Amygdala (tissue), 56 donors: Measurements from ENCODE around the gene PRSS36.

Source experiments
- DNase-seq, 56 donors: peaks; one replicate each; lab custom pipeline; 2025; lab: John Stamatoyannopoulos, UW

The PRSS36 gene

DNA sequence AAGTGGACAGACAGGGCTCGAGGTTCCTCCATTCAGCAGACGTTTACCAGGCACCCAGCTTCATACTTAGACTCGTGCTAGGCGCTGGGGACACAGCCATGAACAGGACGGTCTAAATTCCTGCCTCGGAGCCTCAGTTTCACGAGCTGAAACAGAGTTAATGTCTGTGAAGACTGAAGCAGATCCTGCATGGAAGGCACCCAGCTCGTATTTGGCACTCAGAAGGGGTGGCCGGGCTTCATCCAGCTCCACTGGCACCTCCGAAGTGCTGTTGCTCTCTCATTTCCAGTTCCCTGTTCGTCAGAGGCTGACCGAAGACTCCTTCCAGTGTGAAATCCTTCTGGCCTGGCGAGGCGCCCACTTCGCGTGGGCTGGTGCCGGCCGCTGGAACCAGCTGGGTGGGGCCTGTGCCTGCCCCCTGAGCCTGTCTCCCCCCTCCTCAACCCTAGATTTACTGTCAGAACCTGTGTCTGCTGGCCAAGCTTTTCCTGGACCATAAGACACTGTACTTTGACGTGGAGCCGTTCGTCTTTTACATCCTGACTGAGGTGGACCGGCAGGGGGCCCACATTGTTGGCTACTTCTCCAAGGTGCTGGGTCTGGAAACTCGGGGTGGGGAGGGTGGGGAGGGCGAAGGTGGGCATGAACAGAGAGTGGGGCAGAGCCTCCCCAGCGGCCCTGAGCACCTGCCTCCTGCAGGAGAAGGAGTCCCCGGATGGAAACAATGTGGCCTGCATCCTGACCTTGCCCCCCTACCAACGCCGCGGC, 20.1 kb downstream of the PRSS36 start:
- peak in 21 of 56 donors; percentile 5 to 67 (median 43) for DNase-seq

DNA sequence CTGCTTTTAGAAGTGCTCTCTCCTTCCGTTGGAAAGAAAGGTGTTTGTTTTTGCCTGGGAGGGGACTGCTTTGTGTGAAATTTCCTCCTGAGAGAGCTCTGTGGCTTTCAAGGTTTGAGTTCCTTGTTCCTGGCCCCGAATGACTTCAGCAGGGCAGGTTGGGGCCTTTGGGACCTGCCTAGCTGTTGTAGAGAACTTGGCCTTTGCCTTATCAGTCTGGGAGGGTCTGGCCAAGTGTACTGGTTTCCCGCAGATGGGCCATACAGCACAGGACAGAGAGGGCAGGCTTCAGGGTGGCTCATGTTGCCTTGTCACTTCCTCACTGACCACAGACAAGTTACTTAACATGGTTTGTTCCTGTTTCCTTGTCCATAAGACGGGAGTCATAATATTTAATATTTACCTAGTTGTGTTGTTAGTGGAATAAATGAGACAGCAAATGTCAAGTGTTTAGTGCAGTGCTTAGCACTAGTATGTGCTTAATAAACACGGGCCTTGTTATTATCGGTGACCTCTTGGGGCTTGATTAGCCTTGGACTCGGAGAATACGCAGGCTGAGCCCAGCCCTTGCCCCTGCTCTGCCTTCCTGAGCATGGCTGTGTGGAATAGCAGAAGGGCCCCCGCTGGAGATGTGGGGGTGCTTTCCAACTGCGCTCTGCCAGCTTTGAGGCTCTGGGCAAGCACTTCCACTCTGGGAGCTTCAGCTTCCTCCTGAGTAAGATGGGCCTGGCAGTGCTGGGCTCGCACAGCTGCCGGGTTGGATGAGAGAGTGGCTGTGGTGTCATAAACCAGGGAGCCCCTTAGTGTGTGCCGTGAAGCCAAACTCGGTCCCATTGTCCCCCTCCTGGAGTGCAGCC, 20.9 kb downstream of the PRSS36 start:
- DNase-seq: peak in 26 of 56 donors; percentile 11 to 61 (median 37)

DNA sequence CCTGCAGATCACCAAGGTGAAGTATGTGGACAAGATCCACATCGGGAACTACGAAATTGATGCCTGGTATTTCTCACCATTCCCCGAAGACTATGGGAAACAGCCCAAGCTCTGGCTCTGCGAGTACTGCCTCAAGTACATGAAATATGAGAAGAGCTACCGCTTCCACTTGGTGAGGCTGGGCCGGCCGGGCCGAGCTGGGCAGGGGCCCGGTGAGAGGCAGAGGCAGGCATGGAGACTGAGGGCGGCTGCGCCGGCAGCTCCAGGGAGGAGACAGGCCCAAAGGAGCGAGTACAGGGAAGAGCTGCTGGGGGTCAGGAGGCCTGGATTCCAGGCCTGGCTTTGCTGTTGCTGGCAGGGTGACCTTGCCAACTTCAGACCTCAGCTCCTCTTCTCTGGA, 22.7 kb downstream of the PRSS36 start:
- no peak for DNase-seq

DNA sequence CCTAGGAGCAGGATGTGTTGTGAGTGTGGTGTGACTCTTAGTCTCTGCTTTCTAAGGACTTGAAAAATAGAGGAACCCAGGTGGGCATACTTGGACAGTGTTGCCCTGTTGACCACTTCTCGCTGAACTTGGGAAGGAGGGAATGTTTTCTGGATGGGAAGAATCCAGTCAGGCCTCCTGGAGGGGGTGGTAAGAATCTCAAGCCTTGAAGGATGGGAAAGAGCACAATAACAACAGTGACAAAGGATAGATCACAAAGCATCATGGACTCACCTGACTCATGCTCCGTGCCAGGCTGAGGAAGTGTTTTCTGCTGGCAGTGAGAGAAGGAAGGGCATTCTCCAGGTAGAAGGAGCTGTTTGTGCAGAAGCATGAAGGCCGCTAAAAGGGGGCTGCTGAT, 24.0 kb downstream of the PRSS36 start:
- no peak for DNase-seq

DNA sequence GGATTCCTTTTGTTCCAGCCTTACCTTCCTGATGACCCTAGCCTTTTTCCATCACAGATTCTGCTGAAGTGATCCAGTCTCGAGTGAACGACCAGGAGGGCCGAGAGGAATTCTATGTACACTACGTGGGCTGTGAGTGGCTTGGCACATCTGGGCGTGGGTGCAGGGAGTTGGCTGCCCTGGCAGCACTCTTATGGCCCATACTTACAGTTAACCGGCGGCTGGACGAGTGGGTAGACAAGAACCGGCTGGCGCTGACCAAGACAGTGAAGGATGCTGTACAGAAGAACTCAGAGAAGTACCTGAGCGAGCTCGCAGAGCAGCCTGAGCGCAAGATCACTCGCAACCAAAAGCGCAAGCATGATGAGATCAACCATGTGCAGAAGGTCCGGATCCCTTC, 29.7 kb downstream of the PRSS36 start:
- no peak for DNase-seq

DNA sequence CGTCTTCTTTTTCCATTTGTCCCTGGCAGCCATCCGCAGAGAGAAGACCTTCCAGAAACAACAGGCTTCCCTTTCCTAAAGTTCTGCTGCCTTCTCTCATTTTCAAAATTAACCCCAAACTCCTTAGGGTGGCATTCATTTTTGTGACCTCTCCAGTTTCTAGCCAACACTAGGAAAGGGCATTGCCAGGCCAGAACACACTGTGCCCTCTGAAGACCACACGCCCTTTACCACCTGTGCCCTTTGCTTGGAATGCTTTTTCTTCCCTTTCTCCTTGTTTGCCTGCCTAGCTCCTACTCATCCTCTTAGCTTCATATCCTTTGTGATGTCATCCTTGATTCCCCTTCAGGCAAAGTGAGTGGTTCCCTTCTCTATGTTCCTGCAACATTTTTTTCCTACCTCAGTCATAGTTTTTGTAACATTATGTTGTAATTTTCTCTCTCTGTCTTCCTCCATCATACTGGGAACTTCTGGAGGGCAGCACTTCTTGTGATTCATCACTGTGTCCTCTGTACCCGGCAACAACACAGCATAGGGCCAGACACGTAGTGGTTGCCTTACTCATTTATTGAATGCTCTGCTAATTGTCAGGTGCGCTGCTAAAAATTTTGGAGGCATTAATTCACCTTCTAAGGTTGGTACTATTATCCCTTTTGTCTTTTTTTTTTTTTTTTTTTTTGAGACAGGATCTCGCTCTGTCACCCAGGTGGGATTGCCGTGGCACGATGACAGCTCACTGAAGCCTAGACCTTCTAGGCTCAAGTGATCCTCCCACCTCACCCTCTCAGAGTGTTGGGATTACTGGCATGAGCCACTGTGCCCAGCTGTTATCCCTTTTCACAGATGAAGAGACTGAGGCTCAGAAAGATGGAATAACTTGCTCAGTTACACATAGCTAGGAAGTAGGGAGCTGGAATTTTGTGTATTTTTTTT, 31.4 kb downstream of the PRSS36 start:
- DNase-seq: no peak

DNA sequence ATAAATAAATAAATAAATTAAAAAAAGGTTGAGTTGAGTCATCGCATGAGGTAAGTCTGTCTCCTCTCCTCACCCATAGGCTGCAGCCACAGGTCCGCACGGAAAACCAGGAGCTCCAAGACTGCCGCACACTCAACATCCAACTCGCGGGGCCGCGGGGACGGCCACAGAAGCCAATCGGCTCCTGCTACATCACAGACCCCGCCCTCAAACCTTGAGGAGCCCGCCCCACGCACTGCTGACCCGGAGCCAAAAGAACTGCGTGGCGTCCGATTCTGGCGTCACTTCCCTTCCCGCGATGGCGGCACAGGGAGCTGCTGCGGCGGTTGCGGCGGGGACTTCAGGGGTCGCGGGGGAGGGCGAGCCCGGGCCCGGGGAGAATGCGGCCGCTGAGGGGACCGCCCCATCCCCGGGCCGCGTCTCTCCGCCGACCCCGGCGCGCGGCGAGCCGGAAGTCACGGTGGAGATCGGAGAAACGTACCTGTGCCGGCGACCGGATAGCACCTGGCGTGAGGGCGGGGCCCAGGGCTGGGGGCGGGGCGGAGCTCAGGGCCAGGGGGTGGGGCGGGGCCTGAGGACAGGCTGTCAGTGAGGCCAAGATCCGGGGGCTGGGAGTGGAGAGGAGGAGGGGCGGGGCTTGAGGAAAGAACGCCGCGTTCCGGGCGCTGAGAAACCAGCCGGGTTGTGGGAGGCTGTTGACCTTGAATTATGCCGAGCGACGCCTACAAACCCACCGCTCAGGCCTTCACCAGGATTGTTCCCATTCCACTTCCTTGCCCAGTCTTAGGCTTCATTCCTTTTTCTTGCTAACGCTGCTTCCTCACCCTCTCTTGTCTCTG, 32.3 kb downstream of the PRSS36 start, which contains the start of gene KAT8:
TSS of gene KAT8 (plus strand) at position 281 of the 839 bp plus-strand sequence. CDS start at position 299, 18 bp downstream.
- DNase-seq: peak; percentile 70 to 98 (median 96)

DNA sequence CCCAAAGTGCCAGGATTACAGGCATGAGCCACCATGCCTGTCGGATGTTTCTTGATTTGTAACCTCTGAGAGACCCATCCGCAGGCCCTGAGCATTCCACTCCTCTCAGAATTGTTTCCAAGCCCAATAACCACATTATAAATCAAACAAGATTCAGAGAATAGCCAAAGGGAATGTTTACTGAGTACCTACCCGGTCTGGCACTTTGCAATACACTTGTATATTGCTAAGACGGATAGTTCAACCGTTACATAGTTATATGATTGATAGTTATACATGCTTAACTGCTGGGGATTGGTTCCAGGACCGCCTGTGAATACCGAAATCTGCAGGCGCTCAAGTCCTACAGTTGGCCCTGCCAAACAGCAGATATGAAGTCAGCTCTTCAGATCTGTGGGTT, 35.4 kb downstream of the PRSS36 start:
- DNase-seq: no peak

DNA sequence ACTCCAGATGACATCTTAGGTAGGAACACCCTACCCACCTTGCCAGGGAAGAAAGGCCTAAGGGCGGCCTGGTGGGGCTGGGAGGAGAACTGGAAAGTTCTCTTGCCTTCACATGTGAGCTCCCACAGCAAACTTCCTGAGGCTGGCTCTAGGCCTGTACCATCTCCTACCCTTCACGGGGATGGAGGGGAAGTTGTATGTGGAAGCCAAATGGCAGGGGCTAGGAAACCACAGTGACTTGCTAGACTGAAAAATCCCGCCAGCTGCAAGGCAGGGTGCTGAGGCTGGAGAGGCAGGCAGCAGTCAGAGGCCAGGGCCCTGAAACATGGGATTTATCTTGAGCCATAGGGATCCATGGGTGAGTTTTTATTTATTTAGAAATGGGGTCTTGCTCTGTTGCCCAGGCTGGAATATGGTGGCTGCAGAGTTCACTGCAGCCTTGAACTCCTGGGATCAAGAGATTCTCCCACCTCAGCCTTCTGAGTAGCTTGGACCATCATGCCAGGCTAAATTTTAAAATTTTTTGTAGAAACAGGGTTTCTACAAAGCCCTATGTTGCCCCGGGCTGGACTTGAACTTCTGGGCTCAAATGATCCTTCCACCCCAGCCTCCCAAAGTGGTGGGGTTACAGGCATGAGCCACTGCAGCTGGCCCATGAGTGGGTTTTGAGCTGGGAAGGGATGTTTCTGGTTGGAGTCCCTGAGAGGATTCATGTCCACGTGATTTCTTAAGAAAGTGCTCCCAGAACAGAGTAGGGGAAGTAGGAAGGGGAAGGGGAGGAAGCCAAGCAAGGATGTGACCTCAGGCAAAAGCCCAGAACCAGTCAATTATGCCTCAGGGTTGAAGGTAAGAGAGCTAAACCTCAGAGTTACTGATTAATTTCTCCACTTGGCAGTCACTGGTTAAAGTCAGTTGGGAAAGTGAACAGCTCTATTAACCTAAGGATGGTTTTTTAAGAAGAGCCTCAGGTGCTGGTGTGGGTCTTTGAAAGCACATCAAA, 36.4 kb downstream of the PRSS36 start:
- peak in 1 of 56 donors; percentile 22 for DNase-seq

DNA sequence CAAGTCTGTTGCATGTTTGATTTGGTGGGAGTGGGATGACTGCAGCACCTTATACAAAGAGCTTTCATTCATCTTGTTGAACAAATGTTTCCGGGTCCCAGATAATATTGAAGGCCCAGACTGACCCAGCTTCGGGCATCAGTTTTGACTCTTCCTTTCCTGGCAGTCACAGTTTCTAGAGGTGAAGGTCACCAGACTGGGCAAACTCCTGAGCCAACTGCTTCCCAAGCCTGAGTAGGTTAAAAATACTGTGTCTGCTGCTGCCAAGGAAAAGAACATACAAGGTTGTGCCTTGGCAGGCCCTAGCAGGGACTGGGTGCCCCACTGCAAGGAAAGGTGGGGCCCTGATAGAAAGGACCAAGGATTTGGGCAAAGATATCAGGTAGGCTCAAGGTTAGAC, 37.2 kb downstream of the PRSS36 start:
- no peak for DNase-seq

DNA sequence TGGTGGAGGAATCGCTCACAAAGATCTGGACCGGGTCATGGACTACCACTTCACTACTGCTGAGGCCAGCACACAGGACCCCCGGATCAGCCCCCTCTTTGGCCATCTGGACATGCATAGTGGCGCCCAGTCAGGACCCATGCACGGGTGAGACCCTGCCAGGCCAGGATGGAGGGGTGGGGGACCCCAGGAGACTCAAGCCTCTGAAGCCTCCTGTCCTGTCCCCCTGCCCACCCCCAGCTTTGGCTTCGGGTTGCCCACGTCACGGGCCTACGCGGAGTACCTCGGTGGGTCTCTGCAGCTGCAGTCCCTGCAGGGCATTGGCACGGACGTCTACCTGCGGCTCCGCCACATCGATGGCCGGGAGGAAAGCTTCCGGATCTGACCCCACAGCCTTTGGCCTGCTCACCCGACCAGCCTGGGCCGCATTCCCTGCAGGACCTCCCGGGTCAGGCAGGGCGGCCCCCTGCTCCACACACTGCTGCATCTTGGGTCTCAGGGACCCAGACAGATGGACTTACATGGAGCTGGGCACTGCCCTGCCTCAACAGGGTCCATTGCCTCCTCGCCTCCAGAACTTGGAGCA, 37.9 kb downstream of the PRSS36 start:
- no peak for DNase-seq

DNA sequence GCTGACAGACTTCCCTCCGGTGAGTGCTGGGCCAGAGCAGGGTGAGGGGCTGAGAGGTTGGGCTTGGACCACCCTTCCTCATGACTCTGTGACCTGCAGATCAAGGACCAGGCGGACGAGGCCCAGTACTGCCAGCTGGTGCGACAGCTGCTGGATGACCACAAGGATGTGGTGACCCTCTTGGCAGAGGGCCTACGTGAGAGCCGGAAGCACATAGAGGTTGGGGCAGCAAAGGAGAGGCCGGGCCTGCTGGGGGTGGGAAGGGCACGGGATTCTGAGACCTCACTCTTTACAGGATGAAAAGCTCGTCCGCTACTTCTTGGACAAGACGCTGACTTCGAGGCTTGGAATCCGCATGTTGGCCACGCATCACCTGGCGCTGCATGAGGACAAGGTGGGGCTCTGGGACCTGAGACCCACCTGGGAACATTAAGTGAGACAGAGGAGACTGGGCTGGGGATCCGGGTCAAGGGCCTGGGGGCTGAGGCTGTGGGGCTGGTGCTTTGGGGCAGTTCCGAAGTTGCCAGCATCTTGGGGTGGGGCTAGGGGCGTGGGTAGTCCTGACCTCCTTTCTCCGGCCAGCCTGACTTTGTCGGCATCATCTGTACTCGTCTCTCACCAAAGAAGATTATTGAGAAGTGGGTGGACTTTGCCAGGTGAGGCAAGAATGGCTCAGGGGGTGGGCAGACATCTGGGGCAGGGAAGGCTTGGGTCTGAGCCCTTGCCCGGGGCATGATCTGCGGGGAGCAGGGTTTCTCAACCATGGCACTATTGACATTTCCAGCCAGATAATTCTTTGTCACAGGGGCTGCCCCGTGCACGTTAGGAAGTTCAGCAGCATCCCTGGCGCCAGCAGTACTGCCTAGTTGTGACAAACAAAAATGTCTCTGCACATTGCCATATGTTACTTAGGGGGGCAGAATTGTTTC, 39.5 kb downstream of the PRSS36 start:
- DNase-seq: no peak

DNA sequence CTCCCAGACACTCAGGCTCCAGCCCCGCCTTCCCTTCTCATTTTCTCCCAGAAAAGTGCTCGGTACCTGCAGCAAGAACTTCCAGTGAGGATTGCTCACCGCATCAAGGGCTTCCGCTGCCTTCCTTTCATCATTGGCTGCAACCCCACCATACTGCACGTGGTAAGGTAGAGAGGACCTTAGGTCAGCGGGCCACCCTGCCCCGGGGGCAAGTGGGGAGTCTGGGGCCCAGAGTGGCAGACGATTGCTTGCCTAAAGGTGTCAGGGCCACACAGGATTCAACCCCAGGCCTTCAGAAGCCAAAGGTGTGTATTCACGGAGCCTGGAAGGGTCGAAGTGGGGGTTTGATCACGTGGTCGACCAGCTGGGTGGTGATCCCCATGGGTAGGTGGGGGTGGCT, 40.2 kb downstream of the PRSS36 start:
- DNase-seq: no peak

DNA sequence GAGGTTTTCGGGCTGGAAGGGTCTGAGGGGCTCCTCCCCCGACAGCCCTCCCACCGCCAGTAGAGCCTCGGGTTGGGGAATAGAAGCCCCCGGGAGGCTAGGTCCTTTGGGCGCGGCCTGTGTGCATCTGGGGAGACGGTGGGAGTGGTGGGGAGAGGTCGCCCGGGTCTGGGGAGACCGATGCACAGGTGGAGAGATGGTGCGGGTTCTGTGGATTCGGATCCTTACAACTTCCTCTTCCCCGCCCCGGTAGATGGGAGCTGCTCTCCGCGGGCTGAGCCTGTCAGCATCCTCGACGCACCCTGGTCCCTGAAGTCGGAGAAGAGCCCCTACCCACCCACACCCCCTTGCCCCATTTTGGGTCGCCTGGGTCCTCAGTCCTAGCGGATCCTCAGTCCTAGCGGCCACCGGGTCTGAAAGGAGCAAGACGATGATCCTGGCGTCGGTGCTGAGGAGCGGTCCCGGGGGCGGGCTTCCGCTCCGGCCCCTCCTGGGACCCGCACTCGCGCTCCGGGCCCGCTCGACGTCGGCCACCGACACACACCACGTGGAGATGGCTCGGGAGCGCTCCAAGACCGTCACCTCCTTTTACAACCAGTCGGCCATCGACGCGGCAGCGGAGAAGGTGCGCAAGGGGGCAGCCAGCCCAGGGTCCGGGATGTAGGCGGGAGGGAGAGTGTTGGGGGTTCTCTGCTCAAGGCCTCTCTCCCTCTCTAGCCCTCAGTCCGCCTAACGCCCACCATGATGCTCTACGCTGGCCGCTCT, 40.9 kb downstream of the PRSS36 start:
- DNase-seq: no peak

DNA sequence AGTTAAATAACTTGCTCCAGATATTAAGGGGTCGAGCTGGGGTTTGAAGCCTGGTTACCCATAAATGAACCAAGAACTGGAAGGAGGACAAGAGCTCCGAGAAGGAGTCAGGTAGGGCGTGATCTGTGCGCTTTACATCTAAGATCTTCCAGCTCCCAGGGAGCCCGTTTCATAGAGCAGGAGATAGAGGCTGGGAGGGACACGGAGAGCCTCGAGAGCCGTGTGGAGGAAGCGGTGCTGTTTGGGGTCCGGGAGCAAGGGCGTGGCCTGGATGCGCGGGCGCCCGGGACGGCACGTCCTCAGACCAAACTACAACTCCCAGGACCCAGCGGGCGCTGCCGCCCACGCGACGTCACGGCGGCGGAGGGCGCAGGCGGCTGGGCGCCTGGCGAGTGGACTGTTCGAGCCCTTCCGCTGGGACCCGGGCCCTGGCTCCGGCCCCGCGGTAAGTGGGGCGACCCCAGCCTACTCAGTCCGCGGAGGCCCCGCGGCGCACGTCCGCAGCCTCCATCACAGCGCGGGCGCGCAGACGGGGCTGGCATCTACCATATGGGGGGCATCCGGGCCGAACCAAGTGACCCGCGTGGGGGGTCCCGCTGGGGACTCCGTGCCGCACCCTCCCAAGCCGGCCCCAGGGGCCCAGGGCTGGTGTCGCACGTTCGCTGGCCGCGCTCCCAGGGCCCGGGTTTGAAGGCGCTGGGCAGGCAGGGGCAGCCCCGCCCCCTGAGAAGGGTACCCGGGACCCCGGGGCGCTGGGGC, 41.7 kb downstream of the PRSS36 start, which contains the start of gene BCKDK:
TSS of gene BCKDK (plus strand) at position 352 of the 759 bp plus-strand sequence. CDS start 838 bp downstream, outside the sequence.
- DNase-seq: peak in 46 of 56 donors; percentile 13 to 81 (median 45)
